HG02623 (cell line): ENCODE data around the gene ZCWPW2.

Experiments used
- ATAC-seq: cut with Tn5 transposase; IDR thresholded peaks from one replicate; pipeline ENCODE4 v1.9.1; 2021; ENCODE audit warnings: moderate library complexity; ENCODE audit not compliant: unreplicated experiment

ZCWPW2 gene

GRCh38 chr3:28349469-28350000 lies 1.0 kb downstream of the ZCWPW2 start:
- ATAC-seq: peak; percentile 0

GRCh38 chr3:28376424-28376823 lies 27.9 kb downstream of the ZCWPW2 start:
- no peak for ATAC-seq

- ATAC-seq: no peak
Measured at GRCh38 chr3:28386049-28386448, 37.5 kb downstream of the ZCWPW2 start.

- ATAC-seq: no peak
Measured at GRCh38 chr3:28388978-28389377, 40.5 kb downstream of the ZCWPW2 start.

GRCh38 chr3:28399206-28399605 lies 50.7 kb downstream of the ZCWPW2 start:
- ATAC-seq: no peak

GRCh38 chr3:28406241-28406640 lies 57.7 kb downstream of the ZCWPW2 start:
- ATAC-seq: no peak

GRCh38 chr3:28449398-28449797 lies 100.9 kb downstream of the ZCWPW2 start:
- ATAC-seq: no peak

GRCh38 chr3:28462866-28463265 lies 114.3 kb downstream of the ZCWPW2 start:
- no peak for ATAC-seq

- ATAC-seq: no peak
Measured at GRCh38 chr3:28467414-28467813, 118.9 kb downstream of the ZCWPW2 start.

- no peak for ATAC-seq
Measured at GRCh38 chr3:28476194-28476593, 127.7 kb downstream of the ZCWPW2 start.

- ATAC-seq: no peak
Measured at GRCh38 chr3:28476764-28477163, 128.2 kb downstream of the ZCWPW2 start.

- ATAC-seq: no peak
Measured at GRCh38 chr3:28485164-28485563, 136.6 kb downstream of the ZCWPW2 start.

- ATAC-seq: no peak
Measured at GRCh38 chr3:28495301-28495700, 146.8 kb downstream of the ZCWPW2 start.

GRCh38 chr3:28502397-28502937 lies 153.9 kb downstream of the ZCWPW2 start:
- no peak for ATAC-seq

GRCh38 chr3:28504976-28505375 lies 156.5 kb downstream of the ZCWPW2 start:
- ATAC-seq: no peak

- no peak for ATAC-seq
Measured at GRCh38 chr3:28521663-28522062, 173.1 kb downstream of the ZCWPW2 start.

- no peak for ATAC-seq
Measured at GRCh38 chr3:28542351-28542750, 193.8 kb downstream of the ZCWPW2 start.

GRCh38 chr3:28544236-28544635 lies 195.7 kb downstream of the ZCWPW2 start:
- no peak for ATAC-seq

- ATAC-seq: no peak
Measured at GRCh38 chr3:28544831-28545230, 196.3 kb downstream of the ZCWPW2 start.

GRCh38 chr3:28547677-28548076 lies 199.2 kb downstream of the ZCWPW2 start:
- no peak for ATAC-seq

GRCh38 chr3:28553175-28553574 lies 204.7 kb downstream of the ZCWPW2 start:
- no peak for ATAC-seq

- ATAC-seq: no peak
Measured at GRCh38 chr3:28556195-28556594, 207.7 kb downstream of the ZCWPW2 start.

GRCh38 chr3:28564211-28564610 lies 215.7 kb downstream of the ZCWPW2 start:
- ATAC-seq: no peak
